Measurements from ENCODE around the gene PXDN.

PXDN gene

DNA sequence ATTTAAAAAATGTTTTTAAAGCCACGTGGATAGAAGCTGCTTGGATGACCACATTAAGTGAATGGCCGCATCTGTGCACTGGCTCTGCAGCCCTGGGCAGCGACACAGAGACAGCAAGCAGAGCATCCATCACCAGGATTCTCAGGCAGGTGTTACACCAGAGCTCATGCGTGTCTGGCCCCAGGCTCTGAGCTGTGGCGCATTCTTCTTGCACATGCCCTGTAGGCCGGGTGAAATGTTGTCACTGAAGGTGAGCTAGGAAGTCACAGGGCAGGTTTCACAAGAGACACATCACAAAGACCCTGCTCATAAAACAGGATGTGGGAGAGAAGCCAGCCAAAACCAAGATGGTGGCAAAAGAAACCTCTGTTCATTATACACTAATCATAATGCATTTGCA is 8.4 kb upstream of the PXDN start:
- DNase-seq (ENCODE audit: low read depth) = no peak

DNA sequence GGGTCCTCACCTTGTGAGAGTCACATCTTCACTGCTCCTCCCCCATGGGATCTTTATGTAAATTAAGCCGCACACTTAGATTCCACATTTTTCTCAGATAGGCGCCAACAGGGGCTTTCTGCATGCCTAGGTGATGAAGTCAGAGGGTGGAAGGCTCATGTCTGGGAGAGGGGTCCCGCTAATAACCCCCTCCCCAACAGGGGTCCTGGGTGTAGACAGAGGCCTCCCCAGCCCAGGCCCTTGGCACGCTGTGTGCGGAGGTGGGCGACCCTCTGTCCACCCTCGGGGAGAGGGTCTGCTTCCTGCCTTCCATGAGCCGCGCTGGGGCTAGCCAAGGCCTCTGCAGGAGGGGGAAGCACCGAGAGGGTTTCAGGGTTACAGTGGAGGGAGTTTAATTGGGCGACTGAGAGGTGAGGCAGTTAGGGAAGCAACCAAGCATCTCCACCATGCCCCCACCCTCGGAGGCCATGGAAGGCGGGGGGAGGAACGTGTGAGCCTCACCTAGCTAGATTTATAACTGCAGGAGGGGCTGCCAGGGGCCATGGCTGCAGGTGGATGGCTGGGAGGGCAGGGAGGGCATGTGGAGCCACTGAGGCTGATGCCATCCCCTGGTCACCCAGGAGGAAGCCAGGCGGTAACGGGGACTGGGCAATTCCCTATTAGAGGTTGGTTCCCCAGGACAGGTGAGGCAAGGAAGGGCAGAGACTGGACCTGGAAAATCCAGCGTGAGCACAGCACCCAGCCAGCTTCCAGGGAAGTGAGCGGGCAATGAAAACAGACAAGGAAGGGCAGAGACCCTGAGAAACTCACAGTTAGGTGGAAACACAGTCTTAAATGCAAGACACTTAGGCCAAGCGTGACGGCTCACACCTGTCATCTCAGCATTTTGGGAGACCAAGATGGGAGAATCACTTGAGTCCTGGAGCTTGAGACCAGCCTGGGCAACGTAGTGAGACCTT is 7.7 kb upstream of the PXDN start:
- no peak for DNase-seq (ENCODE audit: low read depth)

- DNase-seq (ENCODE audit: low read depth) = no peak
These were observed 6.8 kb upstream of the PXDN start for GRCh38 chr2:1750933-1751766.

- DNase-seq (ENCODE audit: low read depth) = no peak
These were observed 6.1 kb upstream of the PXDN start for GRCh38 chr2:1750270-1750932.

- no peak for DNase-seq (ENCODE audit: low read depth)
These were observed 5.3 kb upstream of the PXDN start for GRCh38 chr2:1749489-1750119.

DNA sequence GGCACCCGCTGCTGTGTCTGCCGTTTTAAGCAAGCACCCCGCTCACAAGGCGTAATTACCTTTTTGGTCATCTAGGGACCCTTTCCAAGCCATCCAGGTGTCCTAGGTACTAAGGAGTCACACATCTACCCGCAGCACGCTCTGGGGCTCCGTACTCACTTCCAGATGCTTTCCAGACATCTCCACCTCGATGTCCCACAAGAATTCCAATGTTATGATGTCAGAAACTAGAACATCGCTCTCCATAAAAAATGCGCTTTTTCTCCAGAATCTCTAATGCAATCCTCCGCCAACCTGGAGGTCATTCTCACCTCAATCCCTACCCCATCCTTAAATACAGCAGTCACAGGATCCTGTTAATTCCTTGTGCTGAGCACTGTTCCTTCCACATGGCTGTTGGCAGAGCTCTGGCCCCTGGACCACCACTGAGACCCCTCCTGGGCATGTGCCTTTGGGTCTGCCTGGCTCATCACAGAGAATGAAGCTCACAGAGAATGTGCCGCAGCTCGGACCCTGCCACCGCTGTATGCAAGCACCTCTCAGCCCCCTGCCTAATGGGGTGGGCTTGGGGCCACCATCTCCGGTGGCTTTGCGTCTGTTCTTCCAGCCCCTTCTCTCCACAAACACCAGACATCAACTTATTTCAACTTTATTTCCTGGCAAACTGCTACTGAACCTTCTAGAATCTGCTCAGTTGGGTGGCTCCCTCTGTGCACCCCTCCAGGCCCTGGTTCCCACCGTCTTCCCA is 4.6 kb upstream of the PXDN start:
- no peak for DNase-seq (ENCODE audit: low read depth)

DNA sequence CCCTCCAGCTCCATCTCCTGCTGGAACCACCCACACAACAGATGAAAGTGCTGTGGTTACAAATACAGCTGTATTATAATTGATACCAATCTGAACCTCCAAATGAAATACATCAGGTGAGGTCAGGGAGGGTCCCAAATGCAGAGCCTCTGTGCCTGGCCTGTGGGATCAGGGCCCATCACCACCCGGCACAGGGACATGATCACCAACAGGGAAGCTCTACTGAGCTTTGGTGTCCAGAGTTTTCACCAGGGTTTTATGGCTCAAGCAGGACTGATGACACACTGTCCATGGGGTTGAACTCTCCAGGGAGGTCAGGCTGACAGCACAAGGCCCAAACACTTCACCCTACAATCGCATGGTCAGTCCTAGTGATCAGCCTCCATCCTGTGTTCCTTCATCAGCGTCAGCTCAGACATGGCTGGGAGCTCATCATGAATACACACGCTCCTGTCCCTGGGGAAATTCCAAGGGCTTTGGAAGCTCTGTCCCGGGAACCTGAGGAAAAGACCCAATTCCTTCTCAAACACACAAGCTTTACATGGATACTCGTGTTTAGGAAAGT is 3.9 kb upstream of the PXDN start:
- no peak for DNase-seq (ENCODE audit: low read depth)

- DNase-seq (ENCODE audit: low read depth) = no peak
These were observed 3.0 kb upstream of the PXDN start for GRCh38 chr2:1747065-1747941.

GRCh38 chr2:1746174-1747064 is 2.1 kb upstream of the PXDN start:
- DNase-seq (ENCODE audit: low read depth) = no peak

DNA sequence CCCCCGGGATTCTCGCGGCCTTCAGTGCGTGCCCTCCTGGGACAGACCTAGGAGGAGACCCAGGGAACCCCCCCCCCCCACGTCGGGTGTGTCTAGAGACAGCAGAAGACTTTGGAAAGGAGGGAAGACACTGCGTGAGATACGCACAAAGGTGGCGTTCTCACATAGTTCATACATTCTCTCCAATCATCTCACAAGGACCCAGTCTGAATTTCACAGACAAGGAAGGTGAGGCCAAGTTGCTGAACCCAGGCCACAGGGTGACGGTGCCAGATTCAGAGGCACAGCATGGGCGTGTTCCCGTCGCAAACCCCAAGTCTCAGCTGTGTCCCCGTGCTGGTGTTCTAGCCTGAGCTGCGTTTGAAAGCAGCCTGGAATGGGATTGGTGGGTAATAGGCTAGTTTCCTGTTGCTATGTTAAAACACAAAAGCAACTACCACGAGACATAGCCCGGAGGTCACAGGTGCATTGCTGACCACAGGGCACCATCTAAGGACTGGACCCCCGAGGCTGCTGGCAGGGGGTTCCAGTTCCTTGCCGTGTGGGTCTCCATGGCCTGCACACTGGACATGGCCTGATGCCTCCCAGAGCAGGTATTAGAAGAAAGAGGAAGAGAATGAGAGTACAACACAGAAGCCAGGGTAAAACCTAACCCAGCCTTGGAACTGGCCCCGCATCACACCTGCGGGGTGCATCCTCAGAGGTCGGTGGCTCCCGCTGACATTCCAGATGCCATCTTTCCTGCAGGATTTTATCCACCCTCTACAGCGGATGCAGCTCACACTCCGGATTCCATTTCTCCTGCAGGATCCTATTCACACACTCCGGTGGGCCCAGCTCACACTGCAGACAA is 1.1 kb upstream of the PXDN start:
- no peak for DNase-seq (ENCODE audit: low read depth)

DNA sequence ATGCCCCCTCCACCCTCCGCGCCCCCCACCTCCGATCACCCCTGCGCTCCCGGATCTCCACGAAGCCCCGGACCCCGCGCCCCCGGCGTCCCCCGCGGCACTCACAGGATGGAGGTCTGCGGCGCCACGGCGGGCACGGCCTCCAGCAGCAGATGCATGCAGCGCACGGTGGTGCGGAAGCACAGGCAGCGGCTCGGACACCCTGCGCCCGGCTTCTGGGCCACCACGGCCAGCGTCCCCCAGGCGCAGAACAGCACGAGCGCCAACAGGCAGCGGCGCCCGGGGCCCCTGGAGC is 217 bp downstream of the PXDN start:
- no peak for DNase-seq (ENCODE audit: low read depth)

- DNase-seq (ENCODE audit: low read depth) = no peak
These were observed 742 bp downstream of the PXDN start for GRCh38 chr2:1743396-1744150.

DNA sequence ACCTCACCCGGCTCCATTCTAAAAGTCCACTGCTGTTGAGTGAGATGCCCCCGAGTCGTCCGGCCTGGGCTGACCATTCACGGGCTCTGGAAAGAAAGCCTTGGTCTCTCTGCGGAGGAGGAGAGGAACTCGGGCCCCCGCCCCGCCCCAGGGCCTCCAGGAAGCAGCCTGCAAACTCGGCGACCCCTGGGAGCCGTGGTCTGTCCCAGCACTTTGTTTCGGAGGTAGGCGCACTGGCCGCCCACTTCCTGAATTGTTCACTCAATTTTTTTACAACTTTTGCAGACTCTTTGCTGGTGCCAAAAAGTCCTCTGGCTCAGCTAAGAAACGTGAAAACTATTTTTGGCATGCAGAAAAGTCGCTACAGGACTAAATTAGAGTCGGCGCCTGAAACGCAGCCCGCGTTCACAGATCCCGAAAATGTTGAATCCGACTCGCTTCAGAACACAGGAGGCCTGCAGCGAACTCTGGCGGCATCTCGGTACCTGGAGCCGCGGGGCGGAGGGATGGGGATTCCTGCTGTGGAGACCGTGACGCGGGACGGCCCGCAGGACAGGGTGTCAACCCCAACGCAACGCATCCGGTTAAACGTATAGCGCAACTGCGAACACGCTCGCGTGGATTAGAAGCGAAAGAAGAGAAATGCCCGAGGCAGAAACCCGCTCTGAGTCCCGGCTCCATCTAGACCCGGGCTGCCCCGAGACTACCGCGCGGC is 1.5 kb downstream of the PXDN start:
- no peak for DNase-seq (ENCODE audit: low read depth)

GRCh38 chr2:1742301-1742680 is 2.0 kb downstream of the PXDN start:
- DNase-seq (ENCODE audit: low read depth) = no peak

GRCh38 chr2:1741851-1742250 is 2.5 kb downstream of the PXDN start:
- DNase-seq (ENCODE audit: low read depth) = no peak

GRCh38 chr2:1740716-1741589 is 3.4 kb downstream of the PXDN start:
- no peak for DNase-seq (ENCODE audit: low read depth)
